HEK293 (cell line): Measurements from ENCODE around the gene COBL.

Experiments
- CTCF ChIA-PET: fragments of 350-600 bp; formaldehyde crosslinking; extraction: SDS; loops from one replicate; lab custom pipeline; 2021; ENCODE audit warnings: antibody characterized with exemption; lab: Yijun Ruan, JAX
- POLR2A ChIA-PET: fragments of 300-600 bp; formaldehyde crosslinking; extraction: SDS; loops from one replicate; lab custom pipeline; 2020; ENCODE audit warnings: antibody characterized with exemption, inconsistent platforms; lab: Yijun Ruan, JAX
- H3K27ac ChIP-seq: fragments of 200-500 bp; sonication (Bioruptor generic); 2 replicates; pipeline ENCODE4 v1.5.1; 2014; ENCODE audit warnings: low read depth, low read length, control low read depth, inconsistent platforms; ENCODE audit errors: extremely low read depth
- H3K36me3 ChIP-seq, 2 experiments: fragments of 200-500 bp in 1 of 2; sonication (Bioruptor generic) in 1 of 2; 1 replicate in 1 of 2; 2 replicates in 1 of 2; pipeline ENCODE4 v1.5.1; 2014 to 2017; ENCODE audit warnings: inconsistent platforms in 2 of 2, low read length in 2 of 2; ENCODE audit not compliant: control insufficient read depth in 2 of 2, insufficient read depth in 1 of 2
- H3K4me1 ChIP-seq: fragments of 200-500 bp; sonication (Bioruptor generic); 2 replicates; pipeline ENCODE4 v1.5.1; 2014; ENCODE audit warnings: mild to moderate bottlenecking, low read length, inconsistent platforms; ENCODE audit not compliant: control insufficient read depth, insufficient read depth
- H3K4me3 ChIP-seq: 2 replicates; pipeline ENCODE4 v1.5.1; 2011; ENCODE audit warnings: low read depth, mild to moderate bottlenecking, control low read depth, low read length, moderate library complexity
- H3K9me3 ChIP-seq: fragments of 200-500 bp; sonication (Bioruptor generic); 2 replicates; pipeline ENCODE4 v1.5.1; 2014; ENCODE audit warnings: low read depth, low read length, inconsistent platforms; ENCODE audit not compliant: control insufficient read depth, insufficient read depth
- HOXD13 ChIP-seq: sonication (generic); formaldehyde crosslinking; IDR thresholded peaks from 2 replicates; pipeline ENCODE4 v1.8.0; 2022; ENCODE audit warnings: missing genetic modification reagents, borderline replicate concordance
- KLF10 ChIP-seq: fragments of 450-650 bp; IDR thresholded peaks from 2 replicates; pipeline ENCODE4 v1.5.1; 2018; ENCODE audit warnings: missing biosample characterization, mild to moderate bottlenecking, missing genetic modification characterization
- PRDM1 ChIP-seq: fragments of 450-650 bp; formaldehyde crosslinking; IDR thresholded peaks from 2 replicates; pipeline ENCODE4; 2016; ENCODE audit warnings: missing biosample characterization, missing genetic modification characterization
- RBAK ChIP-seq: fragments of 450-650 bp; formaldehyde crosslinking; IDR thresholded peaks from 2 replicates; pipeline ENCODE4 v1.5.1; 2016; ENCODE audit warnings: missing biosample characterization, missing genetic modification characterization
- SALL2 ChIP-seq: fragments of 450-650 bp; formaldehyde crosslinking; IDR thresholded peaks from 2 replicates; pipeline ENCODE4 v1.5.0; 2017; ENCODE audit warnings: missing biosample characterization, mild to moderate bottlenecking, missing genetic modification characterization, borderline replicate concordance
- TCF7L2 ChIP-seq: IDR thresholded peaks from 2 replicates; pipeline ENCODE4 v1.6.1; 2011; ENCODE audit warnings: low read depth, mild to moderate bottlenecking, inconsistent platforms, low read length, moderate library complexity, borderline replicate concordance
- ZFHX2 ChIP-seq: fragments of 450-650 bp; formaldehyde crosslinking; conservative IDR thresholded peaks from 2 replicates; pipeline ENCODE4 v1.5.1; 2016; ENCODE audit warnings: missing biosample characterization, missing genetic modification characterization
- ZNF10 ChIP-seq: fragments of 450-650 bp; formaldehyde crosslinking; IDR thresholded peaks from 2 replicates; pipeline ENCODE4 v1.5.1; 2017; ENCODE audit warnings: missing biosample characterization, missing genetic modification characterization
- ZNF121 ChIP-seq: fragments of 450-650 bp; formaldehyde crosslinking; IDR thresholded peaks from 2 replicates; pipeline ENCODE4 v1.5.1; 2016; ENCODE audit warnings: missing biosample characterization, missing genetic modification characterization
- ZNF146 ChIP-seq: fragments of 450-650 bp; formaldehyde crosslinking; IDR thresholded peaks from 2 replicates; pipeline ENCODE4 v1.5.1; 2016; ENCODE audit warnings: missing biosample characterization, missing genetic modification characterization
- ZNF654 ChIP-seq: fragments of 450-650 bp; formaldehyde crosslinking; IDR thresholded peaks from 2 replicates; pipeline ENCODE4 v1.5.1; 2016; ENCODE audit warnings: low read depth, missing biosample characterization, missing genetic modification characterization
- ZNF670 ChIP-seq: fragments of 450-650 bp; formaldehyde crosslinking; IDR thresholded peaks from 2 replicates; pipeline ENCODE4 v1.5.1; 2016; ENCODE audit warnings: missing biosample characterization, missing genetic modification characterization, low read depth
- ZNF707 ChIP-seq: fragments of 450-650 bp; formaldehyde crosslinking; IDR thresholded peaks from 2 replicates; pipeline ENCODE4 v1.5.1; 2016; ENCODE audit warnings: missing biosample characterization, missing genetic modification characterization
- ZNF777 ChIP-seq: fragments of 450-650 bp; formaldehyde crosslinking; IDR thresholded peaks from 2 replicates; pipeline ENCODE4 v1.5.1; 2017; ENCODE audit warnings: missing biosample characterization, missing genetic modification characterization, borderline replicate concordance
- ZSCAN30 ChIP-seq: fragments of 450-650 bp; IDR thresholded peaks from 2 replicates; pipeline ENCODE4 v1.5.1; 2018; ENCODE audit warnings: missing biosample characterization, mild to moderate bottlenecking, missing genetic modification characterization, moderate library complexity
- TF ChIP-seq, protein P1 (sequence below): fragments of 450-650 bp; IDR thresholded peaks from 2 replicates; pipeline ENCODE4 v1.5.1; 2018; ENCODE audit warnings: missing biosample characterization, missing genetic modification characterization
- TF ChIP-seq, protein P2 (sequence below): fragments of 450-650 bp; formaldehyde crosslinking; IDR thresholded peaks from 2 replicates; pipeline ENCODE4 v1.5.1; 2017; ENCODE audit warnings: missing biosample characterization, missing genetic modification characterization
- TF ChIP-seq, protein P3 (sequence below): fragments of 450-650 bp; formaldehyde crosslinking; IDR thresholded peaks from 2 replicates; pipeline ENCODE4 v1.5.1; 2016; ENCODE audit warnings: missing biosample characterization, missing genetic modification characterization
- TF ChIP-seq, protein P4 (sequence below): fragments of 450-650 bp; formaldehyde crosslinking; IDR thresholded peaks from 2 replicates; pipeline ENCODE4 v1.5.1; 2016; ENCODE audit warnings: missing biosample characterization, missing genetic modification characterization

The COBL gene

DNA sequence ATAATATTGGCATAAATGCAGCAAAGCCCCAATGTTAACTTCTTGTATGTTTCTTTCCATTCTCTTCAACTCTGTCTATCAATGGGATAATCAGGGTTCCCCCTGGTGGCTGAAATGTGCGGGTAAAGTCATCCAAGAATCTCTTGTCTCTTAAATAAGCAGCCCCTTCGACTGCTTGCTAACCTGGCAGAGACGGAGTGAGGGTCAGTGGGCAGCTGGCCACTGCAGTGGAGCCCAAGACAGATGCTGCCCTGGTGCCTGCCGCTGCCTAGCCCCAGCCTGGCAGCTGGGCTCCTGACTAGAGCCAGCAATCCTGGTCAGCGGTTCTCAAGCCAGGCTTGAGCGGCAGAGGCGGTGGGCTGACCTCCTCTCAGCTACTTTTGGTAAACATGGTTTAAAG is 248.9 kb downstream of the COBL start:
- Histone ChIP-seq H3K36me3 (no peaks in the 10 kb centered on the region), H3K9me3 (no peaks in the 10 kb centered on the region), H3K27ac (no peak overlapping the region), H3K4me1 (no peaks in the 10 kb centered on the region), H3K4me3 (no peak overlapping the region)
- CTCF ChIA-PET = interaction anchor here (0.6 to 2.9 kb wide), 21 partner anchors 9 to 975 kb away, joined by 3 to 18 read pairs (median 3); no protein-coding TSS in a partner anchor
- POLR2A ChIA-PET = no interaction called here
- TF ChIP-seq ZNF654 (peak; percentile 31), ZNF777 (tag by site-specific recombination) (no peak), SALL2 (tag by site-specific recombination) (no peak), KLF10 (no peak), ZNF10 (peak; percentile 77), TCF7L2 (no peak), ZNF146 (no peak), ZNF670 (no peak)
- TF ChIP-seq, protein P1, sequence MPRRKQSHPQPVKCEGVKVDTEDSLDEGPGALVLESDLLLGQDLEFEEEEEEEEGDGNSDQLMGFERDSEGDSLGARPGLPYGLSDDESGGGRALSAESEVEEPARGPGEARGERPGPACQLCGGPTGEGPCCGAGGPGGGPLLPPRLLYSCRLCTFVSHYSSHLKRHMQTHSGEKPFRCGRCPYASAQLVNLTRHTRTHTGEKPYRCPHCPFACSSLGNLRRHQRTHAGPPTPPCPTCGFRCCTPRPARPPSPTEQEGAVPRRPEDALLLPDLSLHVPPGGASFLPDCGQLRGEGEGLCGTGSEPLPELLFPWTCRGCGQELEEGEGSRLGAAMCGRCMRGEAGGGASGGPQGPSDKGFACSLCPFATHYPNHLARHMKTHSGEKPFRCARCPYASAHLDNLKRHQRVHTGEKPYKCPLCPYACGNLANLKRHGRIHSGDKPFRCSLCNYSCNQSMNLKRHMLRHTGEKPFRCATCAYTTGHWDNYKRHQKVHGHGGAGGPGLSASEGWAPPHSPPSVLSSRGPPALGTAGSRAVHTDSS (tag by site-specific recombination) = no peak
- TF ChIP-seq, protein P2, sequence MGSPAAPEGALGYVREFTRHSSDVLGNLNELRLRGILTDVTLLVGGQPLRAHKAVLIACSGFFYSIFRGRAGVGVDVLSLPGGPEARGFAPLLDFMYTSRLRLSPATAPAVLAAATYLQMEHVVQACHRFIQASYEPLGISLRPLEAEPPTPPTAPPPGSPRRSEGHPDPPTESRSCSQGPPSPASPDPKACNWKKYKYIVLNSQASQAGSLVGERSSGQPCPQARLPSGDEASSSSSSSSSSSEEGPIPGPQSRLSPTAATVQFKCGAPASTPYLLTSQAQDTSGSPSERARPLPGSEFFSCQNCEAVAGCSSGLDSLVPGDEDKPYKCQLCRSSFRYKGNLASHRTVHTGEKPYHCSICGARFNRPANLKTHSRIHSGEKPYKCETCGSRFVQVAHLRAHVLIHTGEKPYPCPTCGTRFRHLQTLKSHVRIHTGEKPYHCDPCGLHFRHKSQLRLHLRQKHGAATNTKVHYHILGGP (tag by site-specific recombination) = no peak

DNA sequence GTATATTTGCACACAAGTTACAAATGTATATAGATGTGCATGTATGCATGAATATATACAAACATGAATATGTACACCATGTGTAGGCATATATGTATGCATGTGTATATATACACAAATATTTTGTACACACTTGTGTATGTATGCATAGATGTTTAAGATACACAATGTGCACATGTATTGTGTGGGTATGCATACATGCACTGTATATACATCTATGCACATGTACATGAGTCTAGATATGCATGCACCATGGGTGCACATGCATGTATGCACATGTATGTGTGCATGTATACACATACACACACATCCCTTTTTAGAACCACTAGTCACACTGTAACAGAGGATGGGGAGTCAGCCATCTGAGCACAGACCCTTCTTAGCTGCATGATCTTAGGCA is 249.4 kb downstream of the COBL start:
- H3K36me3 ChIP-seq = no peaks in the 10 kb centered on the region
- CTCF ChIA-PET = interaction anchor here (0.6 to 2.9 kb wide), 13 partner anchors 9 to 626 kb away, joined by 3 to 18 read pairs (median 3); no protein-coding TSS in a partner anchor
- TF ChIP-seq RBAK (tag by site-specific recombination) = no peak
- TF ChIP-seq, protein P3, sequence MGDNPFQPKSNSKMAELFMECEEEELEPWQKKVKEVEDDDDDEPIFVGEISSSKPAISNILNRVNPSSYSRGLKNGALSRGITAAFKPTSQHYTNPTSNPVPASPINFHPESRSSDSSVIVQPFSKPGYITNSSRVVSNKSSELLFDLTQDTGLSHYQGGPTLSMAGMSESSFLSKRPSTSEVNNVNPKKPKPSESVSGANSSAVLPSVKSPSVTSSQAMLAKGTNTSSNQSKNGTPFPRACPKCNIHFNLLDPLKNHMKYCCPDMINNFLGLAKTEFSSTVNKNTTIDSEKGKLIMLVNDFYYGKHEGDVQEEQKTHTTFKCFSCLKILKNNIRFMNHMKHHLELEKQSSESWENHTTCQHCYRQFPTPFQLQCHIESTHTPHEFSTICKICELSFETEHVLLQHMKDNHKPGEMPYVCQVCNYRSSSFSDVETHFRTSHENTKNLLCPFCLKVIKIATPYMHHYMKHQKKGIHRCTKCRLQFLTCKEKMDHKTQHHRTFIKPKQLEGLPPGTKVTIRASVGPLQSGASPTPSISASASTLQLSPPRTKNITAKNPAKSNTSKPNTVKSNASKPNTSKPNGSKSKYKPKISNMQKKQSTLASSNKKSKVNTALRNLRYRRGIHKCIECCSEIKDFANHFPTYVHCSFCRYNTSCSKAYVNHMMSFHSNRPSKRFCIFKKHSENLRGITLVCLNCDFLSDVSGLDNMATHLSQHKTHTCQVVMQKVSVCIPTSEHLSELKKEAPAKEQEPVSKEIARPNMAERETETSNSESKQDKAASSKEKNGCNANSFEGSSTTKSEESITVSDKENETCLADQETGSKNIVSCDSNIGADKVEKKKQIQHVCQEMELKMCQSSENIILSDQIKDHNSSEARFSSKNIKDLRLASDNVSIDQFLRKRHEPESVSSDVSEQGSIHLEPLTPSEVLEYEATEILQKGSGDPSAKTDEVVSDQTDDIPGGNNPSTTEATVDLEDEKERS (tag by site-specific recombination) = no peak
- no peak for TF ChIP-seq ZNF121 (tag by site-specific recombination)
- no peak for TF ChIP-seq ZSCAN30 (tag by site-specific recombination)
- TF ChIP-seq HOXD13 (CRISPR knock-in tag) = no peak
- TF ChIP-seq, protein P4, sequence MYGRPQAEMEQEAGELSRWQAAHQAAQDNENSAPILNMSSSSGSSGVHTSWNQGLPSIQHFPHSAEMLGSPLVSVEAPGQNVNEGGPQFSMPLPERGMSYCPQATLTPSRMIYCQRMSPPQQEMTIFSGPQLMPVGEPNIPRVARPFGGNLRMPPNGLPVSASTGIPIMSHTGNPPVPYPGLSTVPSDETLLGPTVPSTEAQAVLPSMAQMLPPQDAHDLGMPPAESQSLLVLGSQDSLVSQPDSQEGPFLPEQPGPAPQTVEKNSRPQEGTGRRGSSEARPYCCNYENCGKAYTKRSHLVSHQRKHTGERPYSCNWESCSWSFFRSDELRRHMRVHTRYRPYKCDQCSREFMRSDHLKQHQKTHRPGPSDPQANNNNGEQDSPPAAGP = no peak
- TF ChIP-seq TCF7L2 = no peak
- no peak for TF ChIP-seq ZFHX2 (tag by site-specific recombination)
- no peak for TF ChIP-seq PRDM1
- TF ChIP-seq ZNF707 = no peak
- TF ChIP-seq, all 188 proteins: peak for 0
- Histone ChIP-seq H3K9me3 (no peaks in the 10 kb centered on the region), H3K4me1 (no peaks in the 10 kb centered on the region), H3K4me3 (no peak overlapping the region), H3K27ac (no peak overlapping the region)
- POLR2A ChIA-PET = no interaction called here
